GM10248 (cell line): ENCODE results near the gene WIPF2.
A peak's percentile ranks its signal among the peaks of the same experiment; 100 is the strongest.

Experiments
- CTCF ChIA-PET: fragments of 300-600 bp; sonication (Branson Sonifier 250); formaldehyde crosslinking; extraction: SDS; loops from one replicate; lab custom pipeline; 2021; ENCODE audit warnings: antibody characterized with exemption; lab: Yijun Ruan, JAX
- POLR2A ChIA-PET: fragments of 350-650 bp; sonication (Branson Sonifier 250); formaldehyde crosslinking; extraction: SDS; loops from one replicate; lab custom pipeline; 2020; ENCODE audit warnings: antibody characterized with exemption; lab: Yijun Ruan, JAX
- DNase-seq: peaks from one replicate; pipeline ENCODE4 v3.0.0; 2012; ENCODE audit errors: extremely low spot score
- CTCF ChIP-seq: IDR thresholded peaks from 2 replicates; pipeline ENCODE4 v1.5.1; 2012; ENCODE audit warnings: mild to moderate bottlenecking, low read depth; ENCODE audit errors: extremely low read depth, missing control alignments, control extremely low read depth

The WIPF2 gene

GRCh38 chr17:40319651-40320540 is 100.8 kb downstream of the WIPF2 start:
- DNase-seq, result no peak
- TF ChIP-seq CTCF, result no peak
- CTCF ChIA-PET, result interaction anchor here (1.1 to 30.0 kb wide), 5 partner anchors 15 to 213 kb away, joined by 3 to 604 read pairs (median 5); partner anchors contain the start of genes GJD3 and RARA
- POLR2A ChIA-PET, result interaction anchor here (0.5 to 0.6 kb wide), 2 partner anchors 19 to 83 kb away, joined by 4 to 6 read pairs; no protein-coding TSS in a partner anchor

DNA sequence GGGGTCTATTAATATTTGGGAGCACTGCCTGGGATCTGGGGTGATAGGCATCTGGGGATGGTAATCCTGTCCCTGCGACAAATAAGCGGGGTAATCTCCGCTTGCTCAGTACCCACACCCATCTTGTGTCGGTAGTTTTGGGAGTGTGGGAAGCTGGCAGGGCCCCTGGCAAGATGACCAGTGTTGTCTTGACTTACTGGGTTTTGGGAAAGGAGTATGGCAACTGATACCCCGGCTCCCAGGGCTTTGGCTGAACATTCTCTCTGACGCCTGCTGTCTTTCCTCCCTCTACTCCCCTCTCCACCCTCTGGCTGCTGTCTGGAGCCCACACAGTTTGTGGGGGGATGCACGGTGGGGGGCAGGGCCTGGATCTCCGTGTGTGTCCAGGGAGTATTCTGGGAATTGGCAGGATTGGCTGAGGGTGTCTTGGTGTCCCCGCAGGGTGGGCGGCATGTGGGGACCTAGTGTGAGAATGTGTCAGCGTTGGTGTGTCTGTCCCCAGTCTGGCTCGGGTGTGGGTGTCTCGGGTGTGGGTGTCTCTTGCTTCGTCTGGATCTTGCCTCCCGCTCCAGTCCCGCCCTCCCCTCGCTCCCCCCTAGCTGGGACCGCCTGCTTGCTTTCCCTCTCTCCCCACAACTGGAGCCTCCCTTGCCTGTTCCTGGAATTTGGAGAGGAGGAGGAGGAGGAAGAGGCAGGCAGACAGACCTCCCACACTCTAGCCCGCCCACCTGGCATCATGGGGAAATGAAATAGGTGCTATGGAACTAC is 101.8 kb downstream of the WIPF2 start:
- TF ChIP-seq CTCF, result no peak
- ChIA-PET CTCF (interaction anchor here (1.0 to 30.0 kb wide), 7 partner anchors 14 to 212 kb away, joined by 3 to 604 read pairs (median 11); partner anchors contain the start of genes GJD3 and RARA), POLR2A (interaction anchor here (0.6 to 1.0 kb wide), 2 partner anchors 18 to 20 kb away, joined by 3 to 6 read pairs; no protein-coding TSS in a partner anchor)
- no peak for DNase-seq

DNA sequence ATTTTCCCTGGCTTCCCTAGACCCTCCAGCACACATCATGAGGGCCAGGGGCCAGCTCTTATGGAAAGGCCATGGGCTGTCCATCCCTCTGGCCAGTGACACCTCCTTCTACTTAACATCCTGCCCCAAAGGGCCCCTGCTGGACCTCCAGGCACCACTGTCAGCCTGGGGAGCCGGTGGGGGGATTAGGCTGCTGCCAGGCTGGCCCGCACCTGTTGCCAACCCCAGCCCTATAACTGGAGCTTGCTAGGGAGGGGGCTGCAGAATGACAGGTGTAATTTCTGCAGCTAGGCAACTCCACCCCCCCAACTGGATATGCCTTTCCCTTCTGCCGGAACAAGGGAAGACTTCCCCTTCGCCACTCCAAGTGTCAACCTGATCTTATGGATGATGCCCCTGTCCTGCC is 102.4 kb downstream of the WIPF2 start:
- TF ChIP-seq CTCF, result no peak
- DNase-seq, result no peak
- ChIA-PET POLR2A (interaction anchor here (0.5 to 1.0 kb wide), 2 partner anchors 17 to 20 kb away, joined by 3 to 6 read pairs; no protein-coding TSS in a partner anchor), CTCF (interaction anchor here (1.0 to 15.6 kb wide), 5 partner anchors 17 to 211 kb away, joined by 3 to 163 read pairs (median 11); partner anchors contain the start of gene RARA)

- TF ChIP-seq CTCF, result no peak
- POLR2A ChIA-PET, result interaction anchor here (0.5 kb wide), 2 partner anchors 16 to 542 kb away, joined by 6 to 9 read pairs; no protein-coding TSS in a partner anchor
These were observed 102.9 kb downstream of the WIPF2 start for GRCh38 chr17:40321961-40322357.

DNA sequence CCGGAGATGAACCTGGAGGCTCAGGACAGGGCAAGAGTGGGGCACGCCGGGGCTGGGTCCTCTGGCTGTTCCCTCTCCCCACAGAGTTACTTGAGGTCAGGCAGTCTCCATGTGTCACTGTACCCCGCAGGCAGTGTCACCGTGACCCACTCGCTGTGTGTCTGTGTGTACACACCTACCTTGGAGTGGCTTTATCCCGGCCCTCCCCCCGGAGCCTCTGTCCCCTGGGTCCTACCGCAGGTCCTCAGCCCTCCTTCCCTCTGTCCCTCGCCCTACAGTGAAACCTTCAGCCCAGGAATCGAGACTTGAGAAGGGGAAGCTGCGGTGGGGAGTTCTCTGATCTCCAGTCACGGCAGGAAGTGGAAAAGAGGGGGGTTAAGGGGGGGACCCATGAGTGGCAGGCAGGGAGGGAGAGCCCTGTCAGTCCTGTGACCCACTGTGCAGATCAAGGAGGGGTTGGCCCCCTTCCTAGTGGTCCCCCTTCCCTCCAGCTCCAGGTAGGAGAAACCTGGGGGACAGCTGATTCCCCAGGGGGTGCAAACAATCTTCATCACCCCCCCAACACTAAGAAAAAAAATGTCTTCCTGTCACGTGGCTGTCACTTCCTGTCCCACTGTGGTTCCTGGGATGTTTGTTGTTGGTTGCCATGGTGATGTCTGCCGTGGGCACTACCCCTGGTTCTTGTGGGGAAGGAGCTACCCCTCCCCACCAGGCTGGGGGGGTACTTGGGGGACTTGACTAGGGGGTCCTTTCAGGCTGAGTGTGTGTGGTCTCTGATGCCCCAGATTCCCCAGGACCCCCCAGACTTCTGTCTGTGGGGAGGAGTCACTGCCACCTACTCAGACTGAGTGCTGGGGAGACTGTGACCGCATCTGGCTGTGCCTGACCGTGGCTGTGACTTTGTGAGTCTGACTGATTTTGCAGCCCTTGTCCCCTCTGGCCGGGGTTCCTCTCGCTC is 103.5 kb downstream of the WIPF2 start:
- peak; percentile 88 for DNase-seq
- ChIA-PET CTCF (interaction anchor here (0.8 to 15.6 kb wide), 9 partner anchors 10 to 241 kb away, joined by 3 to 163 read pairs (median 3); partner anchors contain the start of gene RARA), POLR2A (interaction anchor here (0.5 to 1.2 kb wide), 5 partner anchors 16 to 543 kb away, joined by 3 to 11 read pairs (median 6); partner anchors contain the start of gene TOP2A)
- TF ChIP-seq CTCF, result no peak

More at GRCh38 chr17:40321961-40322357, 102.9 kb downstream of the WIPF2 start:
- no peak for DNase-seq
- CTCF ChIA-PET, result interaction anchor here (0.8 to 15.6 kb wide), 7 partner anchors 9 to 241 kb away, joined by 3 to 163 read pairs (median 3); partner anchors contain the start of gene RARA
